Skeletal muscle satellite cell (primary cell): ENCODE measurements around the gene RAD23B.
"Not testable (repeated sequence)": the region's sequence is repeated elsewhere in the genome, so short reads cannot be mapped to it uniquely, and the experiment has no call there.

Experiments
- H3K27me3 ChIP-seq: 2 replicates; pipeline ENCODE4 v1.7.0; 2013; ENCODE audit warnings: low read length; ENCODE audit not compliant: control insufficient read depth, insufficient read depth
- H3K36me3 ChIP-seq: 2 replicates; pipeline ENCODE4 v1.7.0; 2013; ENCODE audit warnings: mild to moderate bottlenecking, control low read depth, low read length; ENCODE audit not compliant: insufficient read depth
- H3K4me1 ChIP-seq: 2 replicates; pipeline ENCODE4 v1.7.0; 2013; ENCODE audit warnings: low read length; ENCODE audit not compliant: control insufficient read depth, insufficient read depth
- H3K4me2 ChIP-seq: 2 replicates; pipeline ENCODE4 v1.7.0; 2013; ENCODE audit warnings: mild to moderate bottlenecking, low read length
- H3K4me3 ChIP-seq: 2 replicates; pipeline ENCODE4 v1.7.0; 2013; ENCODE audit warnings: low read length
- H3K9ac ChIP-seq: 2 replicates; pipeline ENCODE4 v1.7.0; 2013; ENCODE audit warnings: mild to moderate bottlenecking, low read depth, low read length, moderate library complexity
- H3K9me3 ChIP-seq: replicated peaks from 2 replicates; pipeline ENCODE4 v1.7.0; 2013; ENCODE audit warnings: mild to moderate bottlenecking, control low read depth, low read length

RAD23B gene

GRCh38 chr9:107249665-107250285, 33.3 kb upstream of the RAD23B start:
- Histone ChIP-seq H3K4me1 (peaks cover 16% of the 10 kb centered on the region), H3K36me3 (no peaks in the 10 kb centered on the region), H3K4me2 (no peak overlapping the region), H3K9me3 (no peaks in the 10 kb centered on the region), H3K9ac (no peak overlapping the region), H3K4me3 (no peak overlapping the region), H3K27me3 (no peaks in the 10 kb centered on the region)

- no peaks in the 10 kb centered on the region for H3K27me3 ChIP-seq
- H3K9ac ChIP-seq: peak overlapping the region; percentile 2
- H3K4me2 ChIP-seq: peak overlapping the region; percentile 48
Measured at GRCh38 chr9:107251756-107252322, 31.2 kb upstream of the RAD23B start.

GRCh38 chr9:107258919-107259318, 24.2 kb upstream of the RAD23B start:
- H3K4me3 ChIP-seq: no peak overlapping the region
- H3K4me1 ChIP-seq: no peaks in the 10 kb centered on the region
- no peak overlapping the region for H3K4me2 ChIP-seq
- no peak overlapping the region for H3K9ac ChIP-seq
- no peaks in the 10 kb centered on the region for H3K36me3 ChIP-seq
- no peaks in the 10 kb centered on the region for H3K27me3 ChIP-seq
- H3K9me3 ChIP-seq: no peaks in the 10 kb centered on the region

More at GRCh38 chr9:107251756-107252322, 31.2 kb upstream of the RAD23B start:
- no peaks in the 10 kb centered on the region for H3K9me3 ChIP-seq
- H3K36me3 ChIP-seq: no peaks in the 10 kb centered on the region
- H3K4me1 ChIP-seq: peaks cover 16% of the 10 kb centered on the region
- H3K4me3 ChIP-seq: no peak overlapping the region

- H3K36me3 ChIP-seq, H3K9ac ChIP-seq, H3K4me2 ChIP-seq, H3K4me3 ChIP-seq, H3K9me3 ChIP-seq, H3K27me3 ChIP-seq, H3K4me1 ChIP-seq: not testable (repeated sequence)
Measured at GRCh38 chr9:107259751-107260313, 23.2 kb upstream of the RAD23B start.

- Histone ChIP-seq H3K9ac (no peak overlapping the region), H3K9me3 (no peaks in the 10 kb centered on the region), H3K36me3 (no peaks in the 10 kb centered on the region), H3K4me3 (no peak overlapping the region), H3K27me3 (no peaks in the 10 kb centered on the region), H3K4me1 (no peaks in the 10 kb centered on the region), H3K4me2 (no peak overlapping the region)
Measured at GRCh38 chr9:107260437-107261081, 22.5 kb upstream of the RAD23B start.

GRCh38 chr9:107261106-107261505, 22.0 kb upstream of the RAD23B start:
- Histone ChIP-seq H3K27me3 (no peaks in the 10 kb centered on the region), H3K36me3 (no peaks in the 10 kb centered on the region), H3K9ac (no peak overlapping the region), H3K4me1 (no peaks in the 10 kb centered on the region), H3K9me3 (no peaks in the 10 kb centered on the region), H3K4me2 (no peak overlapping the region), H3K4me3 (no peak overlapping the region)

- Histone ChIP-seq H3K9me3 (no peaks in the 10 kb centered on the region), H3K27me3 (no peaks in the 10 kb centered on the region), H3K4me3 (no peak overlapping the region), H3K36me3 (no peaks in the 10 kb centered on the region), H3K9ac (no peak overlapping the region), H3K4me1 (no peaks in the 10 kb centered on the region), H3K4me2 (no peak overlapping the region)
Measured at GRCh38 chr9:107263289-107263688, 19.8 kb upstream of the RAD23B start.

GRCh38 chr9:107266624-107267368, 16.3 kb upstream of the RAD23B start:
- peaks cover 9% of the 10 kb centered on the region for H3K4me1 ChIP-seq
- no peak overlapping the region for H3K4me2 ChIP-seq
- H3K9me3 ChIP-seq: no peaks in the 10 kb centered on the region
- no peaks in the 10 kb centered on the region for H3K36me3 ChIP-seq
- H3K9ac ChIP-seq: no peak overlapping the region
- no peak overlapping the region for H3K4me3 ChIP-seq
- H3K27me3 ChIP-seq: no peaks in the 10 kb centered on the region

- no peak overlapping the region for H3K4me2 ChIP-seq
- peaks cover 10% of the 10 kb centered on the region for H3K4me1 ChIP-seq
- no peak overlapping the region for H3K9ac ChIP-seq
- no peaks in the 10 kb centered on the region for H3K9me3 ChIP-seq
- H3K36me3 ChIP-seq: no peaks in the 10 kb centered on the region
- no peaks in the 10 kb centered on the region for H3K27me3 ChIP-seq
- H3K4me3 ChIP-seq: no peak overlapping the region
Measured at GRCh38 chr9:107268560-107268959, 14.5 kb upstream of the RAD23B start.

- H3K4me1 ChIP-seq: peaks cover 17% of the 10 kb centered on the region
- H3K4me2 ChIP-seq: no peak overlapping the region
- H3K27me3 ChIP-seq: no peaks in the 10 kb centered on the region
- H3K4me3 ChIP-seq: no peak overlapping the region
- no peak overlapping the region for H3K9ac ChIP-seq
- H3K36me3 ChIP-seq: no peaks in the 10 kb centered on the region
- H3K9me3 ChIP-seq: no peaks in the 10 kb centered on the region
Measured at GRCh38 chr9:107269254-107269653, 13.8 kb upstream of the RAD23B start.

GRCh38 chr9:107269681-107270080, 13.4 kb upstream of the RAD23B start:
- Histone ChIP-seq H3K4me2 (no peak overlapping the region), H3K27me3 (no peaks in the 10 kb centered on the region), H3K9me3 (no peaks in the 10 kb centered on the region), H3K4me1 (peaks cover 21% of the 10 kb centered on the region), H3K4me3 (no peak overlapping the region), H3K36me3 (no peaks in the 10 kb centered on the region), H3K9ac (no peak overlapping the region)
